Measurements from ENCODE around the gene SPEF2.

DNA sequence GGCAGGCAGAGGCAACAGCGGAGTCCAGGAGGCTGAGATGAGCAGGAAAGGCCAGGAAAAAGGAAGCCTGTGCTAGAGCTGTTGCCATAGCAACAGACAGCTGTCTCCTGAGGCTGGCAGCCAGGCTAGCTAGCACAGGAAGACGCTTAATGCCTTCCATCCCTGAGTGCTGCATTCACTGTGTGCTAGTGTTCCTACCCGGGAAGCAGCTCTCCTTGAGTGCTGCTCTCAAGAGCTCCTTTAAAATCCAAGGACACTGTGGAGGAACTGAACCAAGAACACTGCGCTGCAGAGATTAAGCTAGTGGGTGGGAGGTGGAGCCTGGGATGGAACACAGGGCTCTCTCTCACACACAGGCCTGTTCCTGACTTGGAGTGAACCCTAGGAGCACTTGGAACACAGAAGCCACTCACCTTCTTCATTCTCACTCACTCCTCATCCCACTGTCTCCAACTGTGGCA is 185.6 kb downstream of the SPEF2 start:
- TF ChIP-seq, protein P1, sequence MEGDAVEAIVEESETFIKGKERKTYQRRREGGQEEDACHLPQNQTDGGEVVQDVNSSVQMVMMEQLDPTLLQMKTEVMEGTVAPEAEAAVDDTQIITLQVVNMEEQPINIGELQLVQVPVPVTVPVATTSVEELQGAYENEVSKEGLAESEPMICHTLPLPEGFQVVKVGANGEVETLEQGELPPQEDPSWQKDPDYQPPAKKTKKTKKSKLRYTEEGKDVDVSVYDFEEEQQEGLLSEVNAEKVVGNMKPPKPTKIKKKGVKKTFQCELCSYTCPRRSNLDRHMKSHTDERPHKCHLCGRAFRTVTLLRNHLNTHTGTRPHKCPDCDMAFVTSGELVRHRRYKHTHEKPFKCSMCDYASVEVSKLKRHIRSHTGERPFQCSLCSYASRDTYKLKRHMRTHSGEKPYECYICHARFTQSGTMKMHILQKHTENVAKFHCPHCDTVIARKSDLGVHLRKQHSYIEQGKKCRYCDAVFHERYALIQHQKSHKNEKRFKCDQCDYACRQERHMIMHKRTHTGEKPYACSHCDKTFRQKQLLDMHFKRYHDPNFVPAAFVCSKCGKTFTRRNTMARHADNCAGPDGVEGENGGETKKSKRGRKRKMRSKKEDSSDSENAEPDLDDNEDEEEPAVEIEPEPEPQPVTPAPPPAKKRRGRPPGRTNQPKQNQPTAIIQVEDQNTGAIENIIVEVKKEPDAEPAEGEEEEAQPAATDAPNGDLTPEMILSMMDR (IDR thresholded peaks at IDR 0.05; ENCODE audit: low read length), result no peak
- no peak for TF ChIP-seq EZH2 (IDR thresholded peaks at IDR 0.05; ENCODE audit: borderline replicate concordance, low read length)
